EL (cell line): ENCODE results near the gene CA10.

Experiments used
- DNase-seq: peaks from one replicate; pipeline ENCODE4 v3.0.0-alpha.2; 2016

The CA10 gene

GRCh38 chr17:51946311-51946710 is 212.2 kb downstream of the CA10 start:
- DNase-seq = no peak

GRCh38 chr17:51941272-51941671 is 217.2 kb downstream of the CA10 start:
- no peak for DNase-seq

- DNase-seq = no peak
These were observed 221.2 kb downstream of the CA10 start for GRCh38 chr17:51937264-51937663.

- DNase-seq = no peak
These were observed 223.0 kb downstream of the CA10 start for GRCh38 chr17:51935477-51935876.

- DNase-seq = no peak
These were observed 224.9 kb downstream of the CA10 start for GRCh38 chr17:51933647-51934046.

GRCh38 chr17:51926448-51926847 is 232.1 kb downstream of the CA10 start:
- DNase-seq = no peak

GRCh38 chr17:51921500-51921899 is 237.0 kb downstream of the CA10 start:
- no peak for DNase-seq

- no peak for DNase-seq
These were observed 243.9 kb downstream of the CA10 start for GRCh38 chr17:51914577-51914976.

- no peak for DNase-seq
These were observed 244.9 kb downstream of the CA10 start for GRCh38 chr17:51913491-51914205.

- DNase-seq = no peak
These were observed 245.6 kb downstream of the CA10 start for GRCh38 chr17:51912939-51913338.

GRCh38 chr17:51911237-51911636 is 247.3 kb downstream of the CA10 start:
- DNase-seq = no peak

- DNase-seq = no peak
These were observed 248.5 kb downstream of the CA10 start for GRCh38 chr17:51909971-51910370.

GRCh38 chr17:51908841-51909537 is 249.5 kb downstream of the CA10 start:
- DNase-seq = no peak

GRCh38 chr17:51907041-51907440 is 251.5 kb downstream of the CA10 start:
- DNase-seq = no peak

GRCh38 chr17:51904379-51904778 is 254.1 kb downstream of the CA10 start:
- DNase-seq = no peak

GRCh38 chr17:51901242-51901641 is 257.3 kb downstream of the CA10 start:
- DNase-seq = no peak

GRCh38 chr17:51891936-51892335 is 266.6 kb downstream of the CA10 start:
- no peak for DNase-seq

- DNase-seq = no peak
These were observed 267.8 kb downstream of the CA10 start for GRCh38 chr17:51890710-51891109.

- DNase-seq = no peak
These were observed 269.7 kb downstream of the CA10 start for GRCh38 chr17:51888816-51889215.

- DNase-seq = no peak
These were observed 281.5 kb downstream of the CA10 start for GRCh38 chr17:51876986-51877385.

GRCh38 chr17:51873302-51873701 is 285.2 kb downstream of the CA10 start:
- DNase-seq = no peak

- peak; percentile 4 for DNase-seq
These were observed 289.1 kb downstream of the CA10 start for GRCh38 chr17:51869387-51869786.

GRCh38 chr17:51860954-51861561 is 297.5 kb downstream of the CA10 start:
- peak; percentile 28 for DNase-seq

- no peak for DNase-seq
These were observed 301.4 kb downstream of the CA10 start for GRCh38 chr17:51857052-51857597.
